ENCODE measurements around the gene KCNT1. TPM values are rescaled to one million over a fixed set of nuclear protein-coding genes. Genes with fewer than 3 reads are reported as not detected.

KCNT1 gene
- polyA plus RNA-seq, 1 donor (not counting 4 experiments of a cell fraction or from before 2014, with no cell fraction given) = not detected

DNA sequence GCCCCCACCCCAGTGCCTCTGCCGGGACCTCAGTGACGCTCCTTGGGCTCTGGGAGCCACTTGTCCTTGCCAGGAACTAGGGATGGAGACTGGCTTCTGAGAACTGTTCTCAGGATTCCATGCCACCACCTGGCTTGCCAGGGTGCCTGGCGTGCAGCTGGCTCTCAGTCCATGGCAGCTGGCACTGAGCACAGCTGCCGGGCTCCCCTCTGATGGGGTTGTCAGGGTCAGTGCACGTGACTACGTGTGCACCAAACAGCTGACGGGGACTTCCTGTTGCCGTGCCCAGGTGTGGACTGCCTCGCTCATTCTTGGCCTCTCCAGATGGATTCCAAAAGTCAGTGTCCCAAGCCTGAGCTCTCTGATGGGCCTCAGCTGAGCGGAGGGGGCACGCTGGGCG lies 9.4 kb downstream of the KCNT1 start:
- FAIRE-seq (no peak), DNase-seq (ENCODE audit: low read depth, low spot score) (no peak)
- no peak overlapping the region for H3K4me2 ChIP-seq (ENCODE audit: control insufficient read depth, extremely low read depth, insufficient read depth, low read depth, low read length)
- H3K9ac ChIP-seq (ENCODE audit: control insufficient read depth, extremely low read depth, insufficient read depth, low read length) = no peak overlapping the region
- H3K9me3 ChIP-seq (ENCODE audit: control insufficient read depth, low read depth, low read length) = no peaks in the 10 kb centered on the region
- dilution Hi-C loops (cut with MboI; ENCODE audit: extremely low pct_ligation_motif_present, low sequenced_read_pairs) = no loop called here
- no peak overlapping the region for H3K4me3 ChIP-seq (ENCODE audit: control insufficient read depth in 2 of 3, extremely low read depth in 1 of 3, insufficient read depth in 2 of 3, low read depth in 1 of 3, low read length in 3 of 3)
- TF ChIP-seq, protein P1, sequence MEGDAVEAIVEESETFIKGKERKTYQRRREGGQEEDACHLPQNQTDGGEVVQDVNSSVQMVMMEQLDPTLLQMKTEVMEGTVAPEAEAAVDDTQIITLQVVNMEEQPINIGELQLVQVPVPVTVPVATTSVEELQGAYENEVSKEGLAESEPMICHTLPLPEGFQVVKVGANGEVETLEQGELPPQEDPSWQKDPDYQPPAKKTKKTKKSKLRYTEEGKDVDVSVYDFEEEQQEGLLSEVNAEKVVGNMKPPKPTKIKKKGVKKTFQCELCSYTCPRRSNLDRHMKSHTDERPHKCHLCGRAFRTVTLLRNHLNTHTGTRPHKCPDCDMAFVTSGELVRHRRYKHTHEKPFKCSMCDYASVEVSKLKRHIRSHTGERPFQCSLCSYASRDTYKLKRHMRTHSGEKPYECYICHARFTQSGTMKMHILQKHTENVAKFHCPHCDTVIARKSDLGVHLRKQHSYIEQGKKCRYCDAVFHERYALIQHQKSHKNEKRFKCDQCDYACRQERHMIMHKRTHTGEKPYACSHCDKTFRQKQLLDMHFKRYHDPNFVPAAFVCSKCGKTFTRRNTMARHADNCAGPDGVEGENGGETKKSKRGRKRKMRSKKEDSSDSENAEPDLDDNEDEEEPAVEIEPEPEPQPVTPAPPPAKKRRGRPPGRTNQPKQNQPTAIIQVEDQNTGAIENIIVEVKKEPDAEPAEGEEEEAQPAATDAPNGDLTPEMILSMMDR (optimal IDR thresholded peaks at IDR 0.05 in 1 of 3, IDR thresholded peaks at IDR 0.05 in 1 of 3, conservative IDR thresholded peaks at IDR 0.05 in 1 of 3; ENCODE audit: extremely low read depth in 1 of 3, insufficient read depth in 2 of 3, low read length in 3 of 3) = no peak
- no peak for TF ChIP-seq EZH2 (IDR thresholded peaks at IDR 0.05; ENCODE audit: low read length)
- no peaks in the 10 kb centered on the region for H3K4me1 ChIP-seq (ENCODE audit: control insufficient read depth, extremely low read depth, insufficient read depth, low read length)
- H3K9me1 ChIP-seq (ENCODE audit: control insufficient read depth, extremely low read depth, insufficient read depth, low read length) = no peaks in the 10 kb centered on the region
- peaks cover 38% of the 10 kb centered on the region for H3K27me3 ChIP-seq (ENCODE audit: control insufficient read depth, extremely low read depth, insufficient read depth, low read length)
- no peaks in the 10 kb centered on the region for H3K79me2 ChIP-seq (ENCODE audit: control insufficient read depth, insufficient read depth, low read length)
- no peak overlapping the region for H2AFZ ChIP-seq (ENCODE audit: control insufficient read depth, low read length)
- no peak overlapping the region for H3K27ac ChIP-seq (ENCODE audit: control insufficient read depth, insufficient read depth, low read length)
- no peaks in the 10 kb centered on the region for H4K20me1 ChIP-seq (ENCODE audit: control insufficient read depth, extremely low read depth, insufficient read depth, low read length)
- H3K36me3 ChIP-seq (ENCODE audit: control insufficient read depth in 2 of 2, extremely low read depth in 1 of 2, insufficient read depth in 2 of 2, low read length in 2 of 2) = no peaks in the 10 kb centered on the region

DNA sequence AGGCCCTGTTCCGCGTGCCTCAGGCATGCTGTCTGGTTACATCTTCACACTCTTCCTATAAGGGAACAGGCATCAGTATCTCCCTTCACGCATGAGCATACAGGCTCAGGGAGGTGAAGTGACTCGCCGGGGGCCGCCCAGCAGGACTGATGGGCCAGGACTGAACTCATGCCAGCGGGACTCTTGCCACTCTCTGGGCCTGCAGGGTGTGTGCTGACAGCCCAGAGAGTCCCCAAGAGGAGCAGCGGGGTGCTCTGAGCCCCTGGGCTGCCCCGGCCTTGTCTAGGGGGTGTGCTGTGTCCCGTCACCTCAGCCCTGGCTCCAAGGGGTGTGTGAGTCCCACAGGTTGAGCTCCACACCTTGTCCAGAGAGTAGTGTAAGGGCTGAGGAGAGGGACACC lies 9.9 kb downstream of the KCNT1 start:
- no peak overlapping the region for H3K4me2 ChIP-seq (ENCODE audit: control insufficient read depth, extremely low read depth, insufficient read depth, low read depth, low read length)
- H3K79me2 ChIP-seq (ENCODE audit: control insufficient read depth, insufficient read depth, low read length) = no peaks in the 10 kb centered on the region
- no peak overlapping the region for H3K27ac ChIP-seq (ENCODE audit: control insufficient read depth, insufficient read depth, low read length)
- dilution Hi-C loops (cut with MboI; ENCODE audit: extremely low pct_ligation_motif_present, low sequenced_read_pairs) = no loop called here
- H3K9ac ChIP-seq (ENCODE audit: control insufficient read depth, extremely low read depth, insufficient read depth, low read length) = no peak overlapping the region
- H3K4me3 ChIP-seq (ENCODE audit: control insufficient read depth in 2 of 3, extremely low read depth in 1 of 3, insufficient read depth in 2 of 3, low read depth in 1 of 3, low read length in 3 of 3) = no peak overlapping the region
- H3K27me3 ChIP-seq (ENCODE audit: control insufficient read depth, extremely low read depth, insufficient read depth, low read length) = peaks cover 36% of the 10 kb centered on the region
- DNase-seq (ENCODE audit: low read depth, low spot score) (no peak), FAIRE-seq (no peak)
- H3K36me3 ChIP-seq (ENCODE audit: control insufficient read depth in 2 of 2, extremely low read depth in 1 of 2, insufficient read depth in 2 of 2, low read length in 2 of 2) = no peaks in the 10 kb centered on the region
- no peaks in the 10 kb centered on the region for H3K9me3 ChIP-seq (ENCODE audit: control insufficient read depth, low read depth, low read length)
- TF ChIP-seq EZH2 (IDR thresholded peaks at IDR 0.05; ENCODE audit: low read length) = no peak
- TF ChIP-seq, protein P1 (optimal IDR thresholded peaks at IDR 0.05 in 1 of 3, IDR thresholded peaks at IDR 0.05 in 1 of 3, conservative IDR thresholded peaks at IDR 0.05 in 1 of 3; ENCODE audit: extremely low read depth in 1 of 3, insufficient read depth in 2 of 3, low read length in 3 of 3) = no peak
- no peak overlapping the region for H2AFZ ChIP-seq (ENCODE audit: control insufficient read depth, low read length)
- H4K20me1 ChIP-seq (ENCODE audit: control insufficient read depth, extremely low read depth, insufficient read depth, low read length) = no peaks in the 10 kb centered on the region
- H3K9me1 ChIP-seq (ENCODE audit: control insufficient read depth, extremely low read depth, insufficient read depth, low read length) = no peaks in the 10 kb centered on the region
- no peaks in the 10 kb centered on the region for H3K4me1 ChIP-seq (ENCODE audit: control insufficient read depth, extremely low read depth, insufficient read depth, low read length)

Data from keratinocyte (primary cell).